Tibial artery (tissue), 4 donors: ENCODE data around the gene ATP2B2.

Source experiments
- DNase-seq, 2 donors: peaks; one replicate each; pipeline ENCODE4 v3.0.0-alpha.2; 2019
- H3K27ac ChIP-seq, 2 donors: fragments of 200-600 bp; sonication (generic) in 1 of 2; 1 replicate in 1 of 2; 2 replicates in 1 of 2; pipeline ENCODE4 v1.5.1; 2018 to 2019; ENCODE audit warnings: mild to moderate bottlenecking in 1 of 2
- H3K27me3 ChIP-seq, 2 donors: fragments of 200-600 bp; sonication (generic) in 1 of 2; one replicate each; pipeline versions ENCODE4 v1.5.1 to v1.6.0; 2016 to 2019
- H3K36me3 ChIP-seq, 3 donors: fragments of 200-600 bp; sonication (generic) in 2 of 3; one replicate each; pipeline ENCODE4 v1.5.1; 2016 to 2019; ENCODE audit warnings: mild to moderate bottlenecking in 2 of 3
- H3K4me1 ChIP-seq, 4 donors: fragments of 200-600 bp; sonication (generic) in 2 of 4; 1 replicate in 3 of 4; 2 replicates in 1 of 4; pipeline ENCODE4 v1.5.1; 2016 to 2019
- H3K4me3 ChIP-seq, 2 donors: fragments of 200-600 bp; sonication (generic) in 1 of 2; 1 replicate in 1 of 2; 2 replicates in 1 of 2; pipeline ENCODE4 v1.5.1; 2018 to 2019; ENCODE audit warnings: mild to moderate bottlenecking in 2 of 2
- H3K9me3 ChIP-seq, 3 donors: fragments of 200-600 bp; sonication (generic) in 1 of 3; one replicate each; pipeline ENCODE4 v1.5.1; 2016 to 2019
- intact Hi-C: fragments of 100-400 bp; cut with DNase I; formaldehyde crosslinking; loops from one replicate; pipeline ENCODE4 v1.15.0; 2023; ENCODE audit warnings: low total_unique reads
- TF ChIP-seq, protein P1 (sequence below), 2 experiments: fragments of 200-600 bp in 1 of 2; fragments of 450-650 bp in 1 of 2; IDR thresholded peaks; one replicate each; pipeline ENCODE4 v1.5.1; 2017 to 2019; ENCODE audit warnings: antibody characterized with exemption in 2 of 2, mild to moderate bottlenecking in 1 of 2, moderate library complexity in 1 of 2

ATP2B2 gene

DNA sequence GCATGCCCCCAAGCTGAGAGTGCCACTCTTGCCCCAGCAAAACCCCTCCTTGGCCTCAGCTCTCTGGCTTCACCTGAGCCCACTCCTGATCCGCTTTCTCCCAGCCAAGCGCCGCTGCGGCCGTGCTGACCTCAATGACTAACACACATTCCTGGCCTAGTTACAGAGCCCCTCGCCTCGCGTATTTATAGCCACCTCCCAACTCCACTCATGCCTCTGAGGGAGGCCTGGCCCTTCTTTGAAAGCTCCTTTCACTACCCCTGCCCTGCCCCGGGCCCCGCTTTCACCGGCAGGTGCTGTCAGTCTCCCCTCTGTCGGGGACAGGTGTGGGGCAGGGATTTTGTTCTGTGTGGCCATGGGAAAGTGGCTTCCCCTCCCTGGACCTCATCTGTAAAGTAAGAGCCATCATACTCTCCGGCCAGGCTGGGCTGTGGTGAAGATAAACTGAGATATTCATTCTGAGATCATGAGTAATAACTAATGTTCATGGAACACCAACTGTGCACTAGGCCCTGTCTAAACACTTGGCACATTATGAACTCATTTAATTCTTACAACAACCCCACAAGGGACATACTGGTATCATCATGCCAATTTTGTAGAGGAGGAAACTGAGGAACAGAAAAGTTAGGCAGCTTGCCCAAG is 13.2 kb upstream of the ATP2B2 start:
- H3K4me3 ChIP-seq, result no peak overlapping the region
- no peaks in the 10 kb centered on the region for H3K4me1 ChIP-seq
- intact Hi-C loops, result no loop called here
- peaks cover 0 to 27% of the 10 kb centered on the region in 2 donors for H3K27me3 ChIP-seq
- TF ChIP-seq, protein P1, sequence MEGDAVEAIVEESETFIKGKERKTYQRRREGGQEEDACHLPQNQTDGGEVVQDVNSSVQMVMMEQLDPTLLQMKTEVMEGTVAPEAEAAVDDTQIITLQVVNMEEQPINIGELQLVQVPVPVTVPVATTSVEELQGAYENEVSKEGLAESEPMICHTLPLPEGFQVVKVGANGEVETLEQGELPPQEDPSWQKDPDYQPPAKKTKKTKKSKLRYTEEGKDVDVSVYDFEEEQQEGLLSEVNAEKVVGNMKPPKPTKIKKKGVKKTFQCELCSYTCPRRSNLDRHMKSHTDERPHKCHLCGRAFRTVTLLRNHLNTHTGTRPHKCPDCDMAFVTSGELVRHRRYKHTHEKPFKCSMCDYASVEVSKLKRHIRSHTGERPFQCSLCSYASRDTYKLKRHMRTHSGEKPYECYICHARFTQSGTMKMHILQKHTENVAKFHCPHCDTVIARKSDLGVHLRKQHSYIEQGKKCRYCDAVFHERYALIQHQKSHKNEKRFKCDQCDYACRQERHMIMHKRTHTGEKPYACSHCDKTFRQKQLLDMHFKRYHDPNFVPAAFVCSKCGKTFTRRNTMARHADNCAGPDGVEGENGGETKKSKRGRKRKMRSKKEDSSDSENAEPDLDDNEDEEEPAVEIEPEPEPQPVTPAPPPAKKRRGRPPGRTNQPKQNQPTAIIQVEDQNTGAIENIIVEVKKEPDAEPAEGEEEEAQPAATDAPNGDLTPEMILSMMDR (IDR thresholded peaks at IDR 0.05), result no peak
- H3K36me3 ChIP-seq, result no peaks in the 10 kb centered on the region
- H3K27ac ChIP-seq, result no peak overlapping the region
- DNase-seq, result no peak
- no peaks in the 10 kb centered on the region for H3K9me3 ChIP-seq

- Histone ChIP-seq H3K9me3 (no peaks in the 10 kb centered on the region), H3K27me3 (peaks cover 0 to 22% of the 10 kb centered on the region in 2 donors), H3K27ac (no peak overlapping the region), H3K4me1 (no peaks in the 10 kb centered on the region), H3K4me3 (no peak overlapping the region), H3K36me3 (no peaks in the 10 kb centered on the region)
- intact Hi-C loops, result no loop called here
- no peak for DNase-seq
- TF ChIP-seq, protein P1 (IDR thresholded peaks at IDR 0.05), result no peak
Observed at GRCh38 chr3:10517627-10518026, 12.2 kb upstream of the ATP2B2 start.

- Histone ChIP-seq H3K4me3 (no peak overlapping the region), H3K36me3 (no peaks in the 10 kb centered on the region), H3K4me1 (no peaks in the 10 kb centered on the region), H3K27ac (no peak overlapping the region), H3K27me3 (peaks cover 0 to 13% of the 10 kb centered on the region in 2 donors), H3K9me3 (no peaks in the 10 kb centered on the region)
- TF ChIP-seq, protein P1 (IDR thresholded peaks at IDR 0.05), result no peak
- intact Hi-C loops, result no loop called here
- DNase-seq, result peak in 1 of 2 donors; percentile 57
Observed at GRCh38 chr3:10516544-10517452, 11.4 kb upstream of the ATP2B2 start.

DNA sequence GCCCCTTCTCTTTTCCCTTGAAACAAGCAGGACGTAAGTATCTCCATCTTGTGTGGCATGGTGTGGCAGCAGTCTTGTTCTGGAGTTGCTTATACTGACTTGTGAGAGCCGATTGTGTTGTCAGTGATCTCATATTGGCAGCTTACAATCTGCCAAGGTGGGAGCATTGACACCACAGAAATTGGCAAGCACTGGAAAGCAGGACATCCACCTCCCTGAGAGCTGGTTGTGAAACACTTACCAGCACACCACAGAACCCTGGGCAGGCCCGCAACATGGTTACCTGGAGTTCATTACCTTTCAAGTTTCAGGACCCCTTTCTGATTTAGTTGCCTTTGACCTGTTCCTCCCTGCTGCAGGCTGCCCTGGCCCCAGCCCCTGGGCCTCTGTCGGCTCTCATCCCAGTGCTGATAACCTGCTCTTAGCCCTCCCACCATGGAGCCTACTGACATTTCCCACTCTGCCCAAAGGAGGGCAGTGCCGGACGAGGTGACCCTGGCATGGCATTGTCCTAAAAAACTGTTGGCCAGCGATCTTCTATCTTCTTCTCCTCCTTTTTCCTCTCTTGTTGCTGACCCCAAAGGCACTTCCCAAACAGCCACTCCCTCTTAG is 10.6 kb upstream of the ATP2B2 start:
- Histone ChIP-seq H3K4me3 (no peak overlapping the region), H3K27me3 (peaks cover 0 to 10% of the 10 kb centered on the region in 2 donors), H3K9me3 (no peaks in the 10 kb centered on the region), H3K27ac (no peak overlapping the region), H3K4me1 (no peaks in the 10 kb centered on the region), H3K36me3 (no peaks in the 10 kb centered on the region)
- intact Hi-C loops, result no loop called here
- DNase-seq, result peak in 1 of 2 donors; percentile 60
- TF ChIP-seq, protein P1 (IDR thresholded peaks at IDR 0.05), result no peak

DNA sequence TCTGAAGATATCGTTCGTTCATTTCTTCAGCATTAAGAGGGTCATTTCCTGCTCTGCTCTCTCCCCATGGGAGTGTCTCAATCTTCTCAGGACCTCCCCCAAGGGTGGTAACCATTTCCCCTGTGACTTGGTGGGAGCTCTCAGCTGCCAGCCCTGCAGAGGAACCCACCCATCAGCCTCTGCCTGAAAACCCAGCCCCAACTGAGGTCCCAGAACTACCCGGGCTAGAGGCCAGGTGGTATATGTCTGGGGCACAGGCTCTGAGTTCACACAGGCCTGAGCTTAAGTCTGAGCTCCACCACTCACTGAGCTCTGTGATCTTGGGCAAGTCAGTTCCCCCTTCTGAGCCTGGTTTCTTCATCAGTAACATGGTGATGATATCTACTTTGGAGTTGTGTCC is 10.0 kb upstream of the ATP2B2 start:
- Histone ChIP-seq H3K27me3 (peaks cover 0 to 8% of the 10 kb centered on the region in 2 donors), H3K4me3 (no peak overlapping the region), H3K4me1 (no peaks in the 10 kb centered on the region), H3K36me3 (no peaks in the 10 kb centered on the region), H3K27ac (no peak overlapping the region), H3K9me3 (no peaks in the 10 kb centered on the region)
- intact Hi-C loops, result no loop called here
- TF ChIP-seq, protein P1 (IDR thresholded peaks at IDR 0.05), result no peak
- DNase-seq, result no peak
